Endothelial cell (in vitro differentiated cells): ENCODE data around the gene MBOAT2. TPM values are rescaled to one million over a fixed set of nuclear protein-coding genes. Genes with fewer than 3 reads are reported as not detected.

Source experiments
- DNase-seq: peaks from one replicate; pipeline ENCODE4 v3.0.0; 2021; ENCODE audit warnings: low spot score
- H3K27ac Mint-ChIP-seq: one replicate; pipeline ENCODE4 v1.8.0; 2021; ENCODE audit warnings: mixed read lengths, inconsistent platforms; ENCODE audit not compliant: unreplicated experiment
- H3K27me3 Mint-ChIP-seq: one replicate; pipeline ENCODE4 v1.8.0; 2021; ENCODE audit warnings: mild to moderate bottlenecking, moderate library complexity, mixed read lengths, inconsistent platforms; ENCODE audit not compliant: unreplicated experiment
- H3K36me3 Mint-ChIP-seq: one replicate; pipeline ENCODE4 v1.8.0; 2021; ENCODE audit warnings: mild to moderate bottlenecking, low read depth, mixed read lengths, inconsistent platforms; ENCODE audit not compliant: unreplicated experiment
- H3K4me1 Mint-ChIP-seq: one replicate; pipeline ENCODE4 v1.8.0; 2021; ENCODE audit warnings: mild to moderate bottlenecking, mixed read lengths, inconsistent platforms; ENCODE audit not compliant: unreplicated experiment
- H3K4me3 Mint-ChIP-seq: one replicate; pipeline ENCODE4 v1.8.0; 2021; ENCODE audit warnings: mild to moderate bottlenecking, mixed read lengths, inconsistent platforms; ENCODE audit not compliant: unreplicated experiment
- H3K9me3 Mint-ChIP-seq: one replicate; pipeline ENCODE4 v1.8.0; 2021; ENCODE audit warnings: mixed read lengths, inconsistent platforms; ENCODE audit not compliant: unreplicated experiment
- CTCF ChIP-seq: fragments of 200-600 bp; sonication (generic); IDR thresholded peaks from one replicate; pipeline ENCODE4 v1.5.0; 2021; ENCODE audit warnings: antibody characterized with exemption; ENCODE audit not compliant: unreplicated experiment
- total RNA-seq: library from RNA; stranded (reverse); fragmentation: NEBNext Ultra II Directional; extraction: Animal tissue kit (Norgen Biotek cat#: 25700); gene quantifications from one replicate; pipeline ENCODE4 v1.2.1, GENCODE V29; 2021; ENCODE audit not compliant: unreplicated experiment

MBOAT2 gene
- total RNA-seq, 1 donor from 2014 or later, result 71.6 TPM

- Mint-ChIP-seq H3K4me1 (peaks cover 37% of the 10 kb centered on the region), H3K27ac (no peak overlapping the region), H3K4me3 (no peak overlapping the region), H3K27me3 (no peaks in the 10 kb centered on the region), H3K36me3 (no peaks in the 10 kb centered on the region), H3K9me3 (no peaks in the 10 kb centered on the region)
- peak; percentile 54 for DNase-seq
- peak; percentile 63 for TF ChIP-seq CTCF
Measured at GRCh38 chr2:8986327-8986976, 17.0 kb downstream of the MBOAT2 start.

GRCh38 chr2:8985561-8986326 is 17.7 kb downstream of the MBOAT2 start:
- H3K36me3 Mint-ChIP-seq, result no peaks in the 10 kb centered on the region
- no peaks in the 10 kb centered on the region for H3K27me3 Mint-ChIP-seq
- no peak for DNase-seq
- H3K9me3 Mint-ChIP-seq, result no peaks in the 10 kb centered on the region
- H3K4me1 Mint-ChIP-seq, result peaks cover 44% of the 10 kb centered on the region
- no peak overlapping the region for H3K4me3 Mint-ChIP-seq
- H3K27ac Mint-ChIP-seq, result no peak overlapping the region
- no peak for TF ChIP-seq CTCF

GRCh38 chr2:8984855-8985254 is 18.6 kb downstream of the MBOAT2 start:
- peaks cover 50% of the 10 kb centered on the region for H3K4me1 Mint-ChIP-seq
- TF ChIP-seq CTCF, result no peak
- H3K27ac Mint-ChIP-seq, result no peak overlapping the region
- no peak for DNase-seq
- H3K27me3 Mint-ChIP-seq, result no peaks in the 10 kb centered on the region
- H3K36me3 Mint-ChIP-seq, result no peaks in the 10 kb centered on the region
- H3K9me3 Mint-ChIP-seq, result no peaks in the 10 kb centered on the region
- H3K4me3 Mint-ChIP-seq, result no peak overlapping the region

- DNase-seq, result no peak
- H3K36me3 Mint-ChIP-seq, result no peaks in the 10 kb centered on the region
- H3K4me1 Mint-ChIP-seq, result peaks cover 49% of the 10 kb centered on the region
- TF ChIP-seq CTCF, result no peak
- H3K9me3 Mint-ChIP-seq, result no peaks in the 10 kb centered on the region
- no peaks in the 10 kb centered on the region for H3K27me3 Mint-ChIP-seq
- H3K27ac Mint-ChIP-seq, result peak overlapping the region; percentile 49
- H3K4me3 Mint-ChIP-seq, result no peak overlapping the region
Measured at GRCh38 chr2:8984157-8984556, 19.3 kb downstream of the MBOAT2 start.

- no peak for TF ChIP-seq CTCF
- Mint-ChIP-seq H3K9me3 (no peaks in the 10 kb centered on the region), H3K27me3 (no peaks in the 10 kb centered on the region), H3K27ac (peak overlapping the region; percentile 49), H3K4me1 (peaks cover 49% of the 10 kb centered on the region), H3K36me3 (no peaks in the 10 kb centered on the region), H3K4me3 (no peak overlapping the region)
- DNase-seq, result no peak
Measured at GRCh38 chr2:8983571-8983970, 19.9 kb downstream of the MBOAT2 start.
